Endometrium (tissue), 2 donors: Measurements from ENCODE around the gene KCNJ10.

Experiments used
- FAIRE-seq: peaks from 2 replicates; lab custom pipeline; 2012; peaks lifted over from hg19 to GRCh38; lab: Jason Lieb, UNC
- donor health status: control.
- donor health status: control.

Gene KCNJ10

GRCh38 chr1:160098852-160099561 is 29.0 kb upstream of the KCNJ10 start:
- FAIRE-seq, result peak; percentile 12

DNA sequence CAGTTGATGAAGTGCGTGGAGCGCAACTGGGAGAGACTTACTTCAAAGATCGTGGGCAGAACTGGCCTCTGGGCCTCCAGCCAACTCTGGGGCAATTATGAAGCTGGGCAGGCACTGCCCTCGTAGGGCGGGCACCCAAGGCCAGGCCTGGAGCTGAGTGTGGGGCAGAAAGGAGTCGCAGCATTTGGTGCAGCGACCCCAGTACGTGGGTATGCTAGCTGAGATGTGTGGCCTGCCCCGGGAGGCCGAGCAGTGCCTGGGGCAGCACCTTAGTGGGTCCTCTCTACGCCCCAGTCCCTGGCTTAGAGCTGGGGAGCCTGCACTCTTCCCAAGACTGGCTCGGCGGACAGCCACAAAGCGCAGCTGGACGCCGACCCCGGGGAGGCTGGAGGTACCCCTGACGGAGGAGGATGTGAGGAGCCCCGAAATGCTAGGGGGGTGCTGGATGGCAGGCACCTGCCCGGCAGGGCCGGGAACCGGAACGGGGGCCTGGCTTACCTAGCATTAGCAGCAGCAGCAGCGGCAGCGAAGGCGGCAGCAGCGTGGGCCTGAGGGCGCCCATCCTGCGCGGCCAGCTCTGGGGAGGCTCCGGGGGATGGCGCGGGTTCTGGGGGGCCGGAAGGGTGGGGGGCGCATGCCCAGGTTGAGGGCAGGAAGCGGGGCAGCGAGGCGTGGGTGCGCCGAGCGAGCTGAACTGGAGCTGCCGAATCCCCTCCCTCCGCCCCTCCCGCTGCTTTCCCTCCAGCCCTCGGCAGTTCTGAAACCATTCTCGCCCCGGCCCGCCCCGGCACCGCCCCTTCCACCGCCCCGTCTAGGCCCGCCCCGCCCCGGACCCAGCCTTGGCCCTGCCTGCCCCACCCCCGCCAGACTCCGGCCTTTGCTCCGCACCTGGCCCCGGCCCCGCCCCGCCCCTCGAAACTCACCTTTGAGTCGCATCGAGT is 28.2 kb upstream of the KCNJ10 start, which contains the start of gene IGSF8:
Gene IGSF8 (minus strand): TSS at position 709 of the 941 bp plus-strand sequence. CDS start 147 bp downstream, at position 562.
- no peak for FAIRE-seq

DNA sequence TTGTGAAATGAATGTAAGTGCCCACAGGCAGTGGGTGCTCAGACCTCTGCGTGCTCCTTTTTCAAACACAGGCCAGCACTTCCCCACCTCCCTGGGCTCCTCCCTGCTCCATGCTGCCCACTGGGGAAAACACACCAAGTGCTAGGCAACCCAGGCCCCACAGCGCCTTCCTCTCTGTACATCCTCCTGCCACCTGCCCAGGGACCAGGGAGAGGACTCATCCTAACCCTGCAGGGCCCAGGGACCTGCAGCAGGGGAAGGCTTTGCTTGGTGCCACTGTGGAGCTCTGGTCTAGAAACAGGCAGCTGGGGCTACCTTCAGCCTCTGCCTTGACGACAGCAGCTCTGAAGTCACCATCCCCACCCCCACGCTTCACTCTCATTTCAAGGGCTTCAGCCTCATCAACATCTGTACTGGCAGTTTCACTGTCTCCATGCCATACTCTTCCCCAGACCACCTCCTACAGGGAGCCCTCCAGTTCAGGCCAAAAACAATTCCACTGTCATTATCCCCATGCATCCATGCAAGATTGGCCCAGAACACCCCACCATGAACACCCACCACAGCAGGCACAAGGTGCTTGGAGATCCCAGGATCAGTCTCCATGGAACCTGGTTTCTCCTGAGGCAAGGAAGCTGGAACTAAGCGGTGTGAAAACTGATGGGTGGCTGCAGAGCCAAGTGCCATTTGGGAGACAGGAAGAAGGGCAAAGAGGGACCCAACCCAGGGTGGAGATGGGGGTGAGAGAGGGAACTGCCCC is 27.4 kb upstream of the KCNJ10 start:
- no peak for FAIRE-seq

DNA sequence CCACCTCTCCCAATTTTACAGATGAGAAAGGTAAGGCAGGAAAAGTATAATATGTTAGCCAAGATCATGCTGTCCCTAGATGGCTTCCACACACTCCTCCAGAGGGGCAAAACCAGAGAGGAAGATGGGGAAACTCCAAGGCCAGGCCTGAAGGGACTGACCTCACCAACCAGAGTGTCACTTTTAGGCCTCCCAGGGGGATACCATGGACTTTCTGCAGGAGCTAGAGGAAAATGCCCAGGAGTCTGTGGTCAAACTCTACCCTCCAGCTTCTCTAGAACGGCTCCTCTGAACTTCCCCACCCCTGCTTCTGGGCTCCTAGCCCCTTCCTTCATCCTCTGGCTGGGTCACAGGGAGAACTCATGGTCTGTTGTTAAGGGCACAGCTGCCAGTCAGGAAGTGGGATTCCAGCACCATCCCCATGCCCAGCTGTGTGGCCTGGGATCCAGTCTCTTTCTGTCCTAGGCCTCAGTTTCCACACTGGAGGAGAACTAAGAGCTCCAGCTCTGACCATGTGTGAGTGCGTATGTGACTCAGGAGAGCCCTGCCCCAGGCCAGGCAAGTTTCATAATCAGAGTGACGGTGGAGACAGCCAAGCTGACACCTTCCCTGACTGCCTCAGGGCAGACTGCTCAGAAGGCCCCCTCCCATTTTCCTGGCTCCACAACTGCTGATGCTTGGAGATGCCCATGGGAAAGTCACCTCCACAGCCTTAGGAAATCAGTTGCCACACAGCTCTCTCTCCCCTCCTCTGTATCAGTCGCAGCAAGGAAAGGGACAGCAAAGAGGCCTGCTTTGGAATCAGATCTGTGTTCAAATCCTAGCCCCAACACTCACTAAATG is 26.5 kb upstream of the KCNJ10 start:
- FAIRE-seq, result no peak

DNA sequence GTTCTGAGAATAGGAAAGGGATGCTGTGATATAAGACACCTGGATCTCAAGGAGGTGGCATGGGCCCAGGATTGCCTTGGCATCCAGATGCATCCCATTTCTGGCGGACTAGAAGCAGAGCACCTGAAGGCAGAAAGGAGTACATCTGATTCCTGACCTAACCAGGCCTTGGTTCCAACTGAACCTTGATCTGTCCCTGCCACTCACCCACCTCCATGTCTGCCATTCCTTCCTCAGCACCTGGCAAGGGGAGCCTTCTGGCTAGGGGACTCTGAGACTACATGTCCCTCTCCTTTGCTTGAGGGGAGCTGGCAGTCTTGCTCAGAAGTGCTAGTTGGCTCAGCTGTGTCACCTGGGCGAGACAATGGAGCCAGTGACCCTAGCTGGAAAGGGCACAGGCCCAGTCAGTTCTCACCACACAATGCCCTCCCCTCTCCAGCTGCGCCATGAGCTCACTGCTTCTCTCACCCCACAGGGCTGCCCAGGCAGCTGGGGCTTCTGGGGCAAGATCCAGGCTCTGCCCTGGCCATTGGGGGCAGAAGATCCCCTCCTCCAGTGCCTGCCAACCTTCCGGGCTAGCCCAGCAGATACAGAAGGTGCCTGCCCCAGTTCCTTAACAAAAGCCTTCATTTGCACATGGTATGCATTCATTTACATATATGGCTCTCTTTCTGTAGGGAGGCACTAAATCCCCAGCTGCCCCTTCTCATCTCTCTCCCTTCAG is 25.6 kb upstream of the KCNJ10 start:
- no peak for FAIRE-seq

DNA sequence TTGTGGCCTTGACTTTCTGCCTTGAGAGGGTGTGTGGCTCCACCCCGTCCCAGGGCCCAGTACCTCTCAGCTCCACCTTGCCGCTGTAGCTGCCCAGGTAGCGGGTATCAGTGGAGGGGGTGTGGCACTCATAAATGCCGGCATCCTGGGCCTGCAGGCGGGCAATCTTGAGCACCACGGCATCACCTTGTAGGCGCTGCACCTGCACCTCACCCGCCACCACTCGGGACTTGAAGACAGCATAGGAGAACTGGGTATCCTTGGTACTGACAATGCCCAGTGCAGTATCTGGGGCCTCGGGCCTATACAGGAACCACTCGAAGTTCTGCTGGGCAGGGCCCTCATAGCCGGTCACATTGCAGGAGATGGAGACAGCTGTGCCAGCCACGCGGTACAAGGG is 24.8 kb upstream of the KCNJ10 start:
- FAIRE-seq, result no peak

DNA sequence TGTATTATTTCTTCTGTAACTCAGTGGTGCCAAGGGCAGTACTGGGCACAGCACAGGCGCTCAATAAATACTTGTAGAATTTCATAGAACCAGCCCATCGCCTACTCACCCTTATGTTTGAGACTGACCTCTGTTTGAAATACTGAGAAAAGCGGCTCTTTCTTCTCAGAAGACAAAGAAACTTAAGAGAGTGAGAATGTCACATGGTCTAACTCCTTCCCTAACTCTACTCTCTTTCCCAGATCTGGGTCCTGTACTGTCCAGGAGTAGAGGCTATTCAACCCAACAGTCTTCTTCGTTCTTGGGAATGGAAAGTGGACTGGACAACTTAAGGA is 24.3 kb upstream of the KCNJ10 start:
- no peak for FAIRE-seq

GRCh38 chr1:160093624-160094290 is 23.8 kb upstream of the KCNJ10 start:
- no peak for FAIRE-seq

GRCh38 chr1:160093069-160093395 is 23.1 kb upstream of the KCNJ10 start:
- FAIRE-seq, result no peak

GRCh38 chr1:160092366-160093068 is 22.6 kb upstream of the KCNJ10 start:
- FAIRE-seq, result no peak

GRCh38 chr1:160091666-160092223 is 21.8 kb upstream of the KCNJ10 start:
- FAIRE-seq, result no peak

DNA sequence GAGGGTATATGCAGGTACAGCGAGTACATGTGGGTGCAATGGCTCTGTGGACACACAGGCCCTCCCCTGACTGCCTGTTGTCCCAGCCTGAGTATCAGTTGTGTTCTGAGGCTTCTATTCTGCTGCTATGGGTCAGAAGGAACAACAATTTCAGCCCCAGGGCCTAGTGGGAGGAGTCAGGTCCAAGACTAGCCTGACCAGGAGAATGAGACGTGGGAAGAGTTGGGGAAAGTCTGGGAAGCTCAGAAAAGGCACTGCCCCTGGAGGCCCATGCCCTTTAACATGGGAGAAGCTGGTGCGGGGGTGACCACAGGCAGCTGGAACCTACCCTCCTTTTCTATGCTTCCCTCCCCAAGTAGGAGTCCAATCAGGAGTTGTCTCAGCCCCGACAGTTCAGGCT is 20.8 kb upstream of the KCNJ10 start:
- FAIRE-seq, result no peak

DNA sequence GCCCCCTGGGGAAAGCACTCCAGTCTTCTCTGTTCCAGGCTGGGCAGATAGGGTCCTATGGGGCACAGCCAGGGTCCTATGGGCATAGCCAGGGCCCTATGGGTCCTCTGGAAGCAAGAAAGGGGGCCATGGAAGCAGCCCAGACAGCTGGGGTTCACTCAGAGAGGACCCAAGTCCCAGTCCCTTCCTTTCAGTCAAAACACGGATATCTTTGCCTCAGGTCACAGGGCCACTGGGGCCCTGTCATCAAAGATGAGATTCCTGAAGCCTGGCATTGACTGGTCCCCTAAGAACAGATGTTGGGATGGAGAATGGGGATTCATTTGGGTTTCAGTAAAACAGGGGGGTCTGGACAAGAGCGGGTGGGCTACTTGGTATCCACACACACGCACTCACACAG is 19.9 kb upstream of the KCNJ10 start:
- FAIRE-seq, result no peak

GRCh38 chr1:160087118-160087662 is 17.2 kb upstream of the KCNJ10 start:
- FAIRE-seq, result no peak

- FAIRE-seq, result no peak
Measured at GRCh38 chr1:160086456-160086892, 16.5 kb upstream of the KCNJ10 start.

GRCh38 chr1:160085686-160086455 is 15.9 kb upstream of the KCNJ10 start:
- FAIRE-seq, result no peak

- no peak for FAIRE-seq
Measured at GRCh38 chr1:160084771-160085321, 14.9 kb upstream of the KCNJ10 start.
